Right lobe of liver (tissue), 4 donors: ENCODE data around the gene TRAF6.

Source experiments
- CTCF ChIP-seq, 4 donors: fragments of 200-600 bp in 3 of 4; fragments of 450-650 bp in 1 of 4; IDR thresholded peaks; one replicate each; pipeline versions ENCODE4 v1.5.1 to v1.8.0; 2016 to 2022; ENCODE audit warnings: antibody characterized with exemption in 4 of 4, mild to moderate bottlenecking in 2 of 4
- POLR2A ChIP-seq: fragments of 450-650 bp; IDR thresholded peaks from one replicate; pipeline ENCODE4 v1.6.1; 2017; ENCODE audit warnings: antibody characterized with exemption, mild to moderate bottlenecking
- donor health status: DM: no; HTN: no; CAD: no.
- donor health status: DM: no; HTN: no; CAD: no.
- donor health status: DM: no; HTN: yes; CAD: no.

- TF ChIP-seq POLR2A (no peak), CTCF (IDR thresholded peaks at IDR 0.05) (no peak)
These were observed 55.5 kb downstream of the TRAF6 start for GRCh38 chr11:36454551-36454940.
